ENCODE measurements around the gene TEX11.

Gene TEX11

DNA sequence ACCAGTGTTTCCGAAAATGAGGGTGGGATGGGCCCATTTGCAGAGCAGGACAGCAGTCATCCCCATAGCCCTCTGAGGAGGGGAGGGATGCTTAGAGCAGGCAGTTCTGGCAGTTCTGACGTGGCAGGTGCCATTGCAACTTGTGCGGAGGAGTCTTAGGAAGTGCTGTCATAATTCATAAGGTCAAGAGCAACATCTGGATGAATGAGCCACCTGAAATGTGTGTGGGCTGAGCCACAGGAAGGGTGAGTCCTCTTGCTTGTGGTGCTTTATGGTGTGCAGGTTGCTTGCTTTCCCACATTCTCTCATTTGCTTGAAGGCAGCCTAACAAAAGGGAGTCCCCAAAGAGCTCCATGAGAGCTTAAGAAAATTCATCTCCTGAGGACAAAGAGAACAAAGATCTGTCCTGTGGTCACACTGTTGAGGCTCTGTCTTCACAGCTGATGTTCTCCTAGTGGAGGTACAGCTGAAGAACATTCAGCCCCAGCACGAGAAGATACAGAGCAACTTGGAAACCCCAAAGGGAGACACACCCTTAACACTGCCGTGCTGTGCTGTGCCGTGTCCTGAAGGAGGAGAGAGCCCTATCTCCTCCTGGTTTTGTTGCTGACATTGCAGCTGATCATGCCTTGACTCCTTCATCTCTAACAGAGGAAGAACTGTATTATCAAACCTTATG, 403.6 kb downstream of the TEX11 start:
- Mint-ChIP-seq H3K27ac (peak overlapping the region; percentile 76), H3K9me3 (no peaks in the 10 kb centered on the region), H3K36me3 (peaks cover 20% of the 10 kb centered on the region), H3K4me1 (peaks cover 54% of the 10 kb centered on the region), H3K4me3 (peak overlapping the region; percentile 28)
- peak; percentile 90 for ATAC-seq
- DNase-seq (ENCODE audit: low spot score in 2 of 2): peak; percentile 5 to 52

DNA sequence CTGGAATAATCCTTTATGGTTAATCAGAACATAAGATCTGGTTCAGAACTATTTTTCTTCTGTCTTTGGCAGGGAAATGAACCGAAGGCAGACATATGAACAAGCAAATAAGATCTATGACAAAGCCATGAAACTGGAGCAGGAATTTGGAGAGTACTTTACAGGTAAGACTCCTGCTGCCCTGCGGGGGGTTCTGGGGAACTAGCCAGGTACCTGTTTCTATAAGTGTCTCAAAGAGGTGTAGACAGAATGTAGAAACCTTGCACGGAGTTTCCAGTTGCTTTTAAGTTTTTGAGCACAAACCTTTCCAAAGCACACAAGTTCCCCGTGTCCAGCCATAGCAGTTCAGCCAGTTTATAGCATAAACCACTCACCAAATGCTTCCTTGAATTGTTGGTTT, 407.7 kb downstream of the TEX11 start:
- Mint-ChIP-seq H3K4me1 (peaks cover 19% of the 10 kb centered on the region), H3K27ac (no peak overlapping the region), H3K36me3 (peaks cover 33% of the 10 kb centered on the region), H3K9me3 (no peaks in the 10 kb centered on the region), H3K4me3 (no peak overlapping the region)
- DNase-seq (ENCODE audit: low spot score in 2 of 2): no peak
- no peak for ATAC-seq

DNA sequence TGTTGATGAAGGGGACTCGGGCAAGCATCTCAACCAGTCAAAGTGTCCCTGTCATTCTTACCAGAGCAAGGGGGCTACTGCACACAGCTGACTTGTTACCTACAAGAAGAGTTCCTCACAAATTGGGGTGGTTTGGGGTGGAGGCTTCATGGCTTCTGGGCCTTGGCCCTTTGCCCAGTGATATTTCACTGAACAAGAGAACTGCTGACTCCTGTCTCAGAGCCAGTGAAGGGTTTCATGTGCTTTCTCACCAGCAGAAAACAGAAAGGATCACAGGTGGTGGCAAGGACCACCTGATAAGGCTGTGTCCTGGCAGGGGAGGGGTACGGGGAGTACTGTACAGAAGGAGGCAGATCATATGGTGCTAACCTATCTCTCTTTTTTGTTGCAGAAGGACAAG, 410.4 kb downstream of the TEX11 start:
- no peaks in the 10 kb centered on the region for H3K4me1 Mint-ChIP-seq
- H3K4me3 Mint-ChIP-seq: no peak overlapping the region
- H3K9me3 Mint-ChIP-seq: no peaks in the 10 kb centered on the region
- DNase-seq (ENCODE audit: low spot score in 2 of 2): no peak
- peaks cover 44% of the 10 kb centered on the region for H3K36me3 Mint-ChIP-seq
- no peak for ATAC-seq
- H3K27ac Mint-ChIP-seq: peak overlapping the region; percentile 23

DNA sequence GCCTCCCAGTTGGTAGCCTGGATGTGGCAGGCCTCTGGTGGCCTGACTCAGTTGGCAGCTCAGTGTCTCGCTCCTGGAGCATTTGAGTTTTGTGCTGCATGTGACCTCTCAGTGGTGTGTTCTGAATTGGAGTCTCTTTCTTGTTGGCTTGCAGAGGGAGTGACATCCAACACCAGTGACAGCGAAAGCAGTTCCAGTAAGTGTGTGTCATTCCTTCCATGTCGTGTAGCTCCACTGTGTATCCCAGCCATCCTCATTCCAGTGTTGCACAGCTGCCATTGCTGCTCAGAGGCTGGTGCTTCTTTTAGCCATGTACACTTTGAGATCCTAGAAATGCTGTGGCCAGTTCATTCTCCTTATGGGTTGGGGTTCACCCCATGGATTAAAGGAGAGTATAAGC, 411.5 kb downstream of the TEX11 start:
- no peak for DNase-seq (ENCODE audit: low spot score in 2 of 2)
- no peak for ATAC-seq
- Mint-ChIP-seq H3K4me3 (no peak overlapping the region), H3K27ac (peak overlapping the region; percentile 54), H3K9me3 (no peaks in the 10 kb centered on the region), H3K36me3 (peaks cover 50% of the 10 kb centered on the region), H3K4me1 (no peaks in the 10 kb centered on the region)

DNA sequence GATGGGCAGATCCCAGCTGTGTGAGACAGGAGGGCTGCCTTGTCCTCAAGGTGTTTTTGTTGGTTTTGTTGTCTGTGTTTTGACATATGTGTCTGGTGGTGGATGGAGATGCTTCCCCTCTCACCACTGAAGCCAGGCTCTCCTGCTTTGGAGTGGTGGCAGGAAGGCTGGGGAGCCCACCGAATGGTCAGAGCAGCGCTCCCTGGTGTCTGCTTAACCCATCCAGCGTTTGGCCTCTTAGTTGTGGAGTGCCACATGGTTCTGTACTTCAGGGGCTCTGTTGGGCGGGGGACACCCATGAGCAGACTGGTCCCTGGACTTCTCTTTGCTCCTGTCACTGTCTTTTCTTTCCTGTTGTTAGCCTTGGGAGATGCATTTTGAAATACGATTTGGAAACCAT, 412.0 kb downstream of the TEX11 start:
- no peaks in the 10 kb centered on the region for H3K4me1 Mint-ChIP-seq
- peaks cover 52% of the 10 kb centered on the region for H3K36me3 Mint-ChIP-seq
- no peak for DNase-seq (ENCODE audit: low spot score in 2 of 2)
- H3K4me3 Mint-ChIP-seq: no peak overlapping the region
- ATAC-seq: no peak
- no peaks in the 10 kb centered on the region for H3K9me3 Mint-ChIP-seq
- peak overlapping the region; percentile 54 for H3K27ac Mint-ChIP-seq

DNA sequence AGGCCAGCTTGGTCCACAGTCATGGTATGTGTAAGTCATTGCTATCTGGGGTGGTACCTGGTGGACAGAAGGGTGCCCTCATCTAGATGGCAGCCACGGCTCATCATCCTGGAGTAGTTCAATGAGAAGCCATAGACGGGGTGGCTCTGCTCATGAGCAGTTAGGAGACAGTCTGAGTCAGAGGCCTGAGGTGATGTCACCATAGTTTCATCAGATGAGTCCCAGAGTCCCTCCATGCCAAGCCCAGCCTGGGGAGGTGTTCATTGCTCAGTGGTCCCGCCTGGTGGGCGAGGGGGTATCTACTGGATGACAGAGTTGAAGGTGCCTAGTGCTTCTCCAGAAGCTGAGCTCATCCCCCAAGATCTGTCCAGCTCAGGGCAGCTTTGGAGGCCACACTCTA, 414.1 kb downstream of the TEX11 start:
- Mint-ChIP-seq H3K9me3 (no peaks in the 10 kb centered on the region), H3K4me3 (no peak overlapping the region), H3K4me1 (no peaks in the 10 kb centered on the region), H3K36me3 (peaks cover 53% of the 10 kb centered on the region), H3K27ac (no peak overlapping the region)
- ATAC-seq (peak; percentile 69), DNase-seq (ENCODE audit: low spot score in 2 of 2) (no peak)

GRCh38 chrX:70488856-70489255, 419.7 kb downstream of the TEX11 start:
- H3K4me1 Mint-ChIP-seq: no peaks in the 10 kb centered on the region
- no peak for ATAC-seq
- DNase-seq (ENCODE audit: low spot score in 2 of 2): no peak
- no peaks in the 10 kb centered on the region for H3K9me3 Mint-ChIP-seq
- no peak overlapping the region for H3K27ac Mint-ChIP-seq
- H3K4me3 Mint-ChIP-seq: no peak overlapping the region
- H3K36me3 Mint-ChIP-seq: peaks cover 52% of the 10 kb centered on the region

- DNase-seq (ENCODE audit: low spot score in 2 of 2) (no peak), ATAC-seq (no peak)
- Mint-ChIP-seq H3K4me1 (no peaks in the 10 kb centered on the region), H3K9me3 (no peaks in the 10 kb centered on the region), H3K27ac (no peak overlapping the region), H3K36me3 (peaks cover 55% of the 10 kb centered on the region), H3K4me3 (no peak overlapping the region)
Observed at GRCh38 chrX:70485466-70485865, 423.0 kb downstream of the TEX11 start.

GRCh38 chrX:70482300-70482699, 426.2 kb downstream of the TEX11 start:
- Mint-ChIP-seq H3K4me3 (no peak overlapping the region), H3K27ac (no peak overlapping the region), H3K9me3 (no peaks in the 10 kb centered on the region), H3K36me3 (peaks cover 34% of the 10 kb centered on the region), H3K4me1 (no peaks in the 10 kb centered on the region)
- ATAC-seq (no peak), DNase-seq (ENCODE audit: low spot score in 2 of 2) (no peak)

DNA sequence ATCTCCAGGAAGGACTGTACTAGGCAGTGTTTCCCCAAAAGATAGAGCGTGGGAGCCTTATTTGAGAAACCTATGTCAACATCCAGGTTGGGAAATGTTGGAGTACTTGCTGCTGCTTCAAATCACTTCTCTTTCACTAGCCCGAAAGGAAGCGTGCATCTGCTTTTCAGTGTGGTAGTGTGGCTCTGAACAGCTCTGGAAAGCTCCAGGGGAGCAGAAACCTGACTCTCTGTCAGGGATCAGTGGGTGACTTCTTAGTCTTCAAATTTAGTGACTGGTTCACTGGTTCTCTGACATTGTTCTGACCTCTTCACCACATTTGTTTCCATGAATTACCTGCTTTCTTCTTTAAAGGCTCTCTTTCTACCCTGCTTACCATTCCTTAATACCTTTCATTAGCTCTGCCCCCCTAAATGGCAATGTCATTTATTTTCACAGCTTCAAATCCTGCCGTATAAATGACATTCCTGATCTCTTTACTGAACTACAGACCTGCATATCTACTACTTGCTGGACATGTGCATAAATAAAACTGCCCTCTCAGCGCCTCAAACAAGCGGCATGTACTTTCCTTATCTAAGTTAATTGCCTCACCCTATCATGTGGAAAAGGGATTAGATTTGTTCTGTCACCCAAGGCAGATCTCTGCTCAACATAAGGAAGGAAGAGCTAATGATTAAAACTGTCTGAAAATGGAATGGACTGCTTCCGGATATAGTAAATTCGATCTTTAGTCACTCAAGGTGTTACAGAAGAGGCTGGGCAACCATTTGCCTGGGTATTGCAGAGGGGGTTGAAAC, 426.8 kb downstream of the TEX11 start:
- no peaks in the 10 kb centered on the region for H3K4me1 Mint-ChIP-seq
- H3K9me3 Mint-ChIP-seq: no peaks in the 10 kb centered on the region
- ATAC-seq: no peak
- peaks cover 32% of the 10 kb centered on the region for H3K36me3 Mint-ChIP-seq
- H3K4me3 Mint-ChIP-seq: no peak overlapping the region
- DNase-seq (ENCODE audit: low spot score in 2 of 2): no peak
- no peak overlapping the region for H3K27ac Mint-ChIP-seq

DNA sequence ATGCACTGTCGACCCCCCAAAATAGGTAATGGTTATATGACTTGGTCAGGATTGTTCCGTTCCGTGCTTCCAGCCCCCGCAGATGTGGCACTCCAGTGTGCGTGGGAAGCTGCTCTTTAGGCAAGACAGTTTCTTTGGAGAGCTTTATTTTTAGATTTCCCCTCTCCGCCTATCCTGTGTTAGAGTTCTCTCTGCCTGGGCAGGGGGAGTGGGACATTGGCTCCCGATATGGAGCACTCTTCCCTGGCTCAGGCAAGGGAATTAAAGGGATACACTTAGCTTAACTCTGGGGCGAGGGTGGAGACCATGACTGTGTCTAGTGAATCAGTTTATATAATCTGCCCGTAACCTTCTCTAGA, 427.9 kb downstream of the TEX11 start:
- Mint-ChIP-seq H3K36me3 (peaks cover 27% of the 10 kb centered on the region), H3K27ac (no peak overlapping the region), H3K4me3 (no peak overlapping the region), H3K4me1 (no peaks in the 10 kb centered on the region), H3K9me3 (no peaks in the 10 kb centered on the region)
- no peak for DNase-seq (ENCODE audit: low spot score in 2 of 2)
- no peak for ATAC-seq

DNA sequence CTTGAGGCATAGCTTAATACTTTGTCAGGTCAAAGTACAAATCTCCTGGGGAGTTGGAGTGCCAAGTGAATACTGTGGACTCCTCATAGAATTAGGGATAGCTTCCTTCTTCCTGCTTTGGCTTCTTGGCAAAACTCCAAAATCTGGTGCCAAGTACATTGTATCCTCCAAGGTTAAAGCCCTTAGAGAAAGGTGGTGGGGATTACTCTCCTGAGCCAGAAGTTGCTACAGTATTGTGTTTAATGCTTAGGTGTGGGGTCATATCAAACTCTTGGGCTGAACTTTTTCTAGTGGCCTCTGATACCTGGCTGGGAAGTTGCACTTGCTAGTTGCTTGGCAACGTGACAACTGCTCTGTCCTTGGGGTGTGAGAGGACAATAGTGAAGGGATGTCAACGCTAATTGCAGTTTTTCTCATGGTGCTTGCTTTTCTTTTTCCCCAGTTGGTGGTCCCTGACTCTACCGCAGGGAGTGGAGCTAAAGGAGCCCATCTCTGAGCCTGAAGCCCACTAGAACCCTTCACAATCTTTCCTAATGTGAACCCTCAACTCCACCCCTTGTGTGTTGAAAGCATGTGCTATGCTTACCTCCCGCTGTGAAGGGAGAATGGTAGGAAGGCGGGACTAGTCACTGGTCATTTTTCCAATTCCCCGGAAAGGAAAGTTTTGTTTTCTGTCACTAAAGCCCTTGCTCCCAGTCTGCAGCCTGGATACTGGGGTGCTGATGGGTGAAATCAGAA, 428.4 kb downstream of the TEX11 start:
- Mint-ChIP-seq H3K4me1 (no peaks in the 10 kb centered on the region), H3K27ac (no peak overlapping the region), H3K4me3 (no peak overlapping the region), H3K36me3 (peaks cover 27% of the 10 kb centered on the region), H3K9me3 (no peaks in the 10 kb centered on the region)
- DNase-seq (ENCODE audit: low spot score in 2 of 2): no peak
- ATAC-seq: no peak

DNA sequence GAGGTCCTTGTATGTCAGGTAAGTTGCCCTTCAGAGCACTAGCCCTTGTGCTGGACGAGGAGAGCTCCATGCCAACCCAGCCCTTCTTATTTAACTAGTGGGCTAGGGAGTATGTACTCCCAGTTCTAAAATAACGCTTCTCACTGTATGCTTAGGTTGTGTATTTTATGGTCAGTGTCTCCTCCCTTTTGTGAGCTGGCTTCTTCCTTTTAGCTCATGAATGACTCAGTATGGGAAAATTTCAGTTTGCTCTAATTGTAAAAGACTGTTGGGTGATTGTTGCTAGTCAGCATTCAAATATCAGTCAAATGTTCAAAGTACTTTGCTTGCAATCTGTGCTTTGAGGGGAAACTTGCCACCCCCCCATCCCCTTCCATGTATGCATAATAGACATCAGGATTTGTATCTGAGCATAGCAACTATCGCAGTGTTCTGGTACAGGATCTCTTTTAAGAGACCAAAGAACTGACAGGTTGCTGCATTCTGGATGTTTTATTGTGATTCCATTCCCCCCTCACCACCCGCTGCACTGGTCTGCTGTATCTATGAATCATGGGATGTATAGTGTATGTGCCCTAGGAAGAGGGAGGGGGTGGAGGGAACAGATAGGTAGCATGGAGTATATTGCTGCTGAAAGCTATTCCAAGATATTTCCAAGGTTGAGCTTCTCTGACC, 429.1 kb downstream of the TEX11 start:
- H3K9me3 Mint-ChIP-seq: no peaks in the 10 kb centered on the region
- ATAC-seq: no peak
- no peak overlapping the region for H3K27ac Mint-ChIP-seq
- H3K4me3 Mint-ChIP-seq: no peak overlapping the region
- no peaks in the 10 kb centered on the region for H3K4me1 Mint-ChIP-seq
- peaks cover 27% of the 10 kb centered on the region for H3K36me3 Mint-ChIP-seq
- DNase-seq (ENCODE audit: low spot score in 2 of 2): no peak

Measured in stimulated activated effector memory CD8-positive, alpha-beta T cell treated with anti-CD3 and anti-CD28 coated beads, Interleukin-12 subunit alpha, Interleukin-12 subunit beta, amount 100 ng/mL, for 72 hours (primary cell).